OCI-LY3 (cell line): ENCODE measurements around the gene GNG13.

ENCODE experiments used
- H2AFZ ChIP-seq: fragments of 200-600, 300-600 bp; shearing (Covaris generic); 2 replicates; pipeline ENCODE4 v1.6.0; 2014; ENCODE audit warnings: antibody characterized with exemption, low read depth, low read length
- H3K27ac ChIP-seq: fragments of 200-600, 300-600 bp; sonication (generic); 2 replicates; pipeline ENCODE4 v1.5.1; 2014; ENCODE audit warnings: mild to moderate bottlenecking, low read length, moderate library complexity, mixed read lengths
- H3K27me3 ChIP-seq: fragments of 200-600, 300-600 bp; sonication (generic); 2 replicates; pipeline ENCODE4 v1.6.1; 2014; ENCODE audit warnings: low read depth, low read length, mixed read lengths
- H3K36me3 ChIP-seq: fragments of 200-600, 300-600 bp; sonication (generic); replicated peaks from 2 replicates; pipeline ENCODE3; 2014; ENCODE audit warnings: low read depth, low read length, mixed read lengths
- H3K4me1 ChIP-seq: fragments of 300-600, 200-600 bp; sonication (generic); 2 replicates; pipeline ENCODE4 v1.6.1; 2014; ENCODE audit warnings: low read length, mixed read lengths
- H3K4me2 ChIP-seq: fragments of 200-600, 300-600 bp; sonication (generic); 2 replicates; pipeline ENCODE4 v1.6.1; 2014; ENCODE audit warnings: low read length, mixed read lengths
- H3K4me3 ChIP-seq: fragments of 300-600, 200-600 bp; sonication (generic); 2 replicates; pipeline ENCODE4 v1.5.1; 2014; ENCODE audit warnings: antibody characterized with exemption, mild to moderate bottlenecking, low read length, moderate library complexity
- H3K79me2 ChIP-seq: fragments of 300-600, 200-600 bp; shearing (Covaris generic); 2 replicates; pipeline ENCODE4 v1.6.1; 2014; ENCODE audit warnings: mild to moderate bottlenecking, low read length, mixed read lengths
- H3K9ac ChIP-seq: fragments of 300-600, 200-600 bp; shearing (Covaris generic); 2 replicates; pipeline ENCODE4 v1.6.0; 2014; ENCODE audit warnings: mild to moderate bottlenecking, low read length, moderate library complexity
- H3K9me3 ChIP-seq: fragments of 200-600, 300-600 bp; shearing (Covaris generic); 2 replicates; pipeline ENCODE4 v1.6.1; 2014; ENCODE audit warnings: low read length, mixed read lengths; ENCODE audit not compliant: insufficient read depth
- H4K20me1 ChIP-seq: fragments of 200-600, 300-600 bp; sonication (generic); 2 replicates; pipeline ENCODE4 v1.6.1; 2016; ENCODE audit warnings: low read length, mixed read lengths; ENCODE audit not compliant: insufficient read depth
- EZH2phosphoT487 ChIP-seq: fragments of 200-600 bp; shearing (Covaris generic); IDR thresholded peaks from 2 replicates; pipeline ENCODE4 v1.6.1; 2018; ENCODE audit warnings: antibody characterized with exemption, mixed run types, low read depth
- TF ChIP-seq, protein P1 (sequence below): fragments of 200-600, 300-600 bp; sonication (generic); IDR thresholded peaks from 2 replicates; pipeline ENCODE4 v1.5.1; 2014; ENCODE audit warnings: antibody characterized with exemption, low read length, low read depth

The GNG13 gene

DNA sequence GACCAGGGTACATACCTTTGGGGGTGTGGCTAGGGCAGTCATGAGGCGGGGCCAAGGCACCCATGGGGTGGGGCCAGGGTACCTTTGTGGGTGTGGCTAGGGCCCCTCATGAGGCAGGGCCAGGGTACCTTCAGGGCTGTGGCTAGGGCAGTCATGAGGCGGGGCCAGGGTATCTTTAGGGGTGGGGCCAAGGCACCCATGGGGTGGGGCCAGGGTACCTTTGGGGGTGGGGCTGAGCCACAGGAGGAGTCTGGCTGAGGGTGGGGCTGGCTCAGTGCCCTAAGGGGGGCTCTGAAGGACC, 3.5 kb downstream of the GNG13 start:
- TF ChIP-seq, protein P1, sequence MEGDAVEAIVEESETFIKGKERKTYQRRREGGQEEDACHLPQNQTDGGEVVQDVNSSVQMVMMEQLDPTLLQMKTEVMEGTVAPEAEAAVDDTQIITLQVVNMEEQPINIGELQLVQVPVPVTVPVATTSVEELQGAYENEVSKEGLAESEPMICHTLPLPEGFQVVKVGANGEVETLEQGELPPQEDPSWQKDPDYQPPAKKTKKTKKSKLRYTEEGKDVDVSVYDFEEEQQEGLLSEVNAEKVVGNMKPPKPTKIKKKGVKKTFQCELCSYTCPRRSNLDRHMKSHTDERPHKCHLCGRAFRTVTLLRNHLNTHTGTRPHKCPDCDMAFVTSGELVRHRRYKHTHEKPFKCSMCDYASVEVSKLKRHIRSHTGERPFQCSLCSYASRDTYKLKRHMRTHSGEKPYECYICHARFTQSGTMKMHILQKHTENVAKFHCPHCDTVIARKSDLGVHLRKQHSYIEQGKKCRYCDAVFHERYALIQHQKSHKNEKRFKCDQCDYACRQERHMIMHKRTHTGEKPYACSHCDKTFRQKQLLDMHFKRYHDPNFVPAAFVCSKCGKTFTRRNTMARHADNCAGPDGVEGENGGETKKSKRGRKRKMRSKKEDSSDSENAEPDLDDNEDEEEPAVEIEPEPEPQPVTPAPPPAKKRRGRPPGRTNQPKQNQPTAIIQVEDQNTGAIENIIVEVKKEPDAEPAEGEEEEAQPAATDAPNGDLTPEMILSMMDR, result no peak
- TF ChIP-seq EZH2phosphoT487, result no peak

DNA sequence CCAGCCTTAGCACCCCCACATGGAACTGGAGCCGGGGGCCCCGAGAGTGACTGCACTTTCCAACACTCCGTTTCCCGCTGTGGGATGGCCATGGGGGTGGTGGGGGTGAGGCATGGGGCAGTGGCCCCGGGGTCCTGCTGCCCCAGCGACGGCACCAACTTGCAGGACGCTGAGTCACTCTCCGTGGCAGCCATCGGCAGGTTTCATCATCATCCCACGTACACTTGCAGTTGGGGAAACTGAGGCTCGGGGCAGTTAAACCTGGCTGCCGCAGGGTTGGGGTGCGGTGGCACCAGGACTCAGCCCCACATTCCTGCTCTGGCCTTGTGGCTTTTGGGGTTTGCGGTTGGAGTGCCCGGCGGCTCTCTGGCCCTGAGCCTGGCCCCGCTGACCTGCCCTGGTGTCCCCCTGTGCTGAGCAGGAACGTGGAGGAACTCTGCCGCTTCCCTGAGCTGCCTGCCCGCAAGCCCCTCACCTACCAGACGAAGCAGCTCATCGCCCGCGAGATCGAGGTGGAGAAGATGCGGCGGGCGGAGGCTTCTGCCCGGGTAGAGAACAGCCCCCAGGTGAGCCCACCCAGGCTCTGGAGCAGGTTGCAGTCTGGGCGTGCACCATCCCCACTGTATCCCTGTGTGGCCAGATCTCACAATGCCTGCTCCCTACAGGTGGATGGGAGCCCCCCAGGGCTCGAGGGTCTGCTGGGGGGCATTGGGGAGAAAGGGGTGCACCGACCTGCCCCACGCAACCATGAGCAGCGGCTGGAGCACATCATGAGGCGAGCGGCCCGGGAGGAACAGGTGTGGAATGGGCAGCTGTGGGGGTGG, 4.0 kb downstream of the GNG13 start:
- no peaks in the 10 kb centered on the region for H4K20me1 ChIP-seq
- no peak overlapping the region for H3K27ac ChIP-seq
- no peaks in the 10 kb centered on the region for H3K79me2 ChIP-seq
- peaks cover 4% of the 10 kb centered on the region; the same call in 1 of the 2 replicates for H3K4me1 ChIP-seq
- H3K9ac ChIP-seq, result no peak overlapping the region
- no peaks in the 10 kb centered on the region for H3K9me3 ChIP-seq
- peaks cover 8% of the 10 kb centered on the region for H3K27me3 ChIP-seq
- TF ChIP-seq, protein P1, result no peak
- no peak for TF ChIP-seq EZH2phosphoT487
- peaks cover 19% of the 10 kb centered on the region for H3K36me3 ChIP-seq
- no peak overlapping the region for H3K4me3 ChIP-seq
- H3K4me2 ChIP-seq, result no peak overlapping the region
- H2AFZ ChIP-seq, result no peak overlapping the region

More for the DNA sequence above, 3.5 kb downstream of the GNG13 start:
- Histone ChIP-seq H3K9ac (no peak overlapping the region), H2AFZ (no peak overlapping the region), H3K27ac (no peak overlapping the region), H3K9me3 (no peaks in the 10 kb centered on the region), H3K79me2 (no peaks in the 10 kb centered on the region), H3K36me3 (peaks cover 18% of the 10 kb centered on the region), H3K27me3 (peaks cover 12% of the 10 kb centered on the region), H3K4me1 (peaks cover 4% of the 10 kb centered on the region; the same call in 1 of the 2 replicates), H3K4me3 (no peak overlapping the region), H3K4me2 (no peak overlapping the region), H4K20me1 (no peaks in the 10 kb centered on the region)

DNA sequence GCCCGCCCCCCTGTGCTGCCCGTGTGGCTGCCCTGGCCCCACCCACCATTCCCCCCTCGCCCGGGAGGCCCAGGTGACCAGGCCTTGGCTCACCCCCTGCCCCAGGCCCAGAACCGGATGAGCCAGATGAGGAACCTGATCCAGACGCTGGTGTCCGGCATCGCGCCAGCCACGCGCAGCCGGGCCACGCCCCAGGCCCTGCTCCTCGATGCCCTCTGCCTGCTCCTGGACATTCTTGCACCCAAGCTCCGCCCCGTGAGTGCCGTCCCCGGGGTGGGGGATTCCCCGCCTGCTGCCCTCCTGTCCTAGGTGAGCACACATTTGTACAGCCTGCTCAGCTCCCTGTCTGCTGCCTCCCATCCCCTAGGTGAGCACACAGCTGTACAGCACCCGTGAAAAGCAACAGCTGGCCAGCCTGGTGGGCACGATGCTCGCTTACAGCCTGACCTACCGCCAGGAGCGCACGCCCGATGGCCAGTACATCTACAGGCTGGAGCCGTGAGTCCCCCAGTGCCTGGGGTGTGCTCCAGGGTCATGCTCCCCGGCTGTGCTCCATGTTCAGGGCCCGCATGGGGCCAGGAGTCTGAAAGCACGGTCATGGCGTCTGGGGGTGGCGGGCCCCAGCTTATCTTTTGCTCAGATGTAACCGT, 4.8 kb downstream of the GNG13 start:
- TF ChIP-seq, protein P1, result no peak
- TF ChIP-seq EZH2phosphoT487, result no peak
- Histone ChIP-seq H3K9ac (no peak overlapping the region), H3K36me3 (peaks cover 25% of the 10 kb centered on the region), H3K27ac (no peak overlapping the region), H3K9me3 (no peaks in the 10 kb centered on the region), H3K4me3 (no peak overlapping the region), H2AFZ (no peak overlapping the region), H3K79me2 (no peaks in the 10 kb centered on the region), H3K4me1 (peaks cover 4% of the 10 kb centered on the region; the same call in 1 of the 2 replicates), H3K27me3 (peaks cover under 1% of the 10 kb centered on the region; the same call in 1 of the 2 replicates), H3K4me2 (no peak overlapping the region), H4K20me1 (no peaks in the 10 kb centered on the region)

DNA sequence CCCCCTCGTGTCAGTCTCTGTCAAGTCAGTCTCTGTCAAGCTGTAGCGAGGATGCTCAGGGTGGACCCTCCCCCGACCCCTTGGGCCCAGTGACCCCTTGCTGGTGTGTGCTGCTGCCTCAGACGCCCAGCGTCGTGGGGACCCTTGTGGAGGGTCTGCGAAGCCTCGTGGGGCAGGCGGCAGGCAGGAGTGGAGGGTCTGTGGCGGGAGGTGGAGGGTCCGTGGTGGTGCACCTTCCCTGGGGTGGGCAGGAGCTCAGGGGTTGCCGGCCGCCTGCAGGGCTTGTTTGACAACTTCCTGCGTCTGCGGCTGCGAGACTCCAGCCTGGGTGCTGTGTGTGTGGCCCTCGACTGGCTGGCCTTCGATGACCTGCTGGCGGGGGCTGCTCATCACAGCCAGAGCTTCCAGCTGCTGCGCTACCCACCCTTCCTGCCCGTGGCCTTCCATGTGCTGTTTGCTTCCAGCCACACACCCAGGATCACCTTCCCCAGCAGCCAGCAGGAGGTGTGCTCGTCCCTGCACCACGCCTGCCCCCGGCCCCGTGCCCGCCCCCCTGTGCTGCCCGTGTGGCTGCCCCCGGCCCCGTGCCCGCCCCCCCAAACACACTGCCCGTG, 5.6 kb downstream of the GNG13 start:
- Histone ChIP-seq H3K27me3 (no peaks in the 10 kb centered on the region), H2AFZ (no peak overlapping the region), H3K9ac (no peak overlapping the region), H3K4me2 (no peak overlapping the region), H4K20me1 (no peaks in the 10 kb centered on the region), H3K27ac (no peak overlapping the region), H3K4me3 (no peak overlapping the region), H3K9me3 (no peaks in the 10 kb centered on the region), H3K36me3 (peaks cover 27% of the 10 kb centered on the region), H3K79me2 (no peaks in the 10 kb centered on the region), H3K4me1 (peaks cover 4% of the 10 kb centered on the region; the same call in 1 of the 2 replicates)
- TF ChIP-seq, protein P1, result no peak
- TF ChIP-seq EZH2phosphoT487, result no peak
